ENCODE measurements around the gene CASK.

DNA sequence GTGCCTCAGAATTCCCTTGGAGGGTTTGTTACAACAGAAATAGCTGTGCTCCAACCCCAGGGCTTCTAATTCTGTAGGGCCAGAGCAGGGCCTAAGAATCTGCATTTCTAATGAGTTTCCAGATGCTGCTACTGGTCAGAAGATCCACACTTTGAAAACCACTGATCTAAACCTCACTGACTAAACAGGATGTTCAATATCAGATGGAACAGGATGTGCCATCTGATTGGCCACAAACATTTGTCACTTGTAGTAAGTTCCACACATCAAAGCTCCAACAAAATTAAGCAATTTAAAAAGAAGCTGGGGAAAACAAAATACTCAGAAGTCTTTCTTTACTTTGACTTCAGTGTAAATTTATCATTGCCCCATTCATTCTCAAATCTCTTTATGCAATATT is 14.3 kb downstream of the CASK start:
- no peak for TF ChIP-seq POLR2A (IDR thresholded peaks at IDR 0.05)
- TF ChIP-seq, protein P1, sequence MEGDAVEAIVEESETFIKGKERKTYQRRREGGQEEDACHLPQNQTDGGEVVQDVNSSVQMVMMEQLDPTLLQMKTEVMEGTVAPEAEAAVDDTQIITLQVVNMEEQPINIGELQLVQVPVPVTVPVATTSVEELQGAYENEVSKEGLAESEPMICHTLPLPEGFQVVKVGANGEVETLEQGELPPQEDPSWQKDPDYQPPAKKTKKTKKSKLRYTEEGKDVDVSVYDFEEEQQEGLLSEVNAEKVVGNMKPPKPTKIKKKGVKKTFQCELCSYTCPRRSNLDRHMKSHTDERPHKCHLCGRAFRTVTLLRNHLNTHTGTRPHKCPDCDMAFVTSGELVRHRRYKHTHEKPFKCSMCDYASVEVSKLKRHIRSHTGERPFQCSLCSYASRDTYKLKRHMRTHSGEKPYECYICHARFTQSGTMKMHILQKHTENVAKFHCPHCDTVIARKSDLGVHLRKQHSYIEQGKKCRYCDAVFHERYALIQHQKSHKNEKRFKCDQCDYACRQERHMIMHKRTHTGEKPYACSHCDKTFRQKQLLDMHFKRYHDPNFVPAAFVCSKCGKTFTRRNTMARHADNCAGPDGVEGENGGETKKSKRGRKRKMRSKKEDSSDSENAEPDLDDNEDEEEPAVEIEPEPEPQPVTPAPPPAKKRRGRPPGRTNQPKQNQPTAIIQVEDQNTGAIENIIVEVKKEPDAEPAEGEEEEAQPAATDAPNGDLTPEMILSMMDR (IDR thresholded peaks at IDR 0.05), result no peak
